Tongue (tissue), 2 donors: ENCODE results near the gene SFR1. TPM values are rescaled to one million over a fixed set of nuclear protein-coding genes. Genes with fewer than 3 reads are reported as not detected.
A peak's percentile ranks its signal among the peaks of the same experiment; 100 is the strongest.

Source experiments
- DNase-seq: peaks from one replicate; pipeline ENCODE4 v3.0.0-alpha.2; 2015
- total RNA-seq: library from RNA; depleted of rRNA; stranded (reverse); fragments of >200 nt; gene quantifications from one replicate; pipeline ENCODE4 v1.2.3, GENCODE V29; 2014

SFR1 gene
- total RNA-seq: 9.0 TPM

- peak; percentile 99 for DNase-seq
Measured at GRCh38 chr10:104121485-104122224, at the start of gene SFR1. Gene SFR1, plus strand, starts transcription at chr10:104122171. Its CDS starts 13 bp downstream, at chr10:104122184.

- no peak for DNase-seq
Measured at GRCh38 chr10:104072786-104073185, 49.2 kb upstream of the SFR1 start.

- DNase-seq: no peak
Measured at GRCh38 chr10:104074505-104074904, 47.5 kb upstream of the SFR1 start.

GRCh38 chr10:104076743-104077160, 45.2 kb upstream of the SFR1 start:
- peak; percentile 57 for DNase-seq

GRCh38 chr10:104077247-104077646, 44.7 kb upstream of the SFR1 start:
- no peak for DNase-seq

- no peak for DNase-seq
Measured at GRCh38 chr10:104077663-104078151, 44.3 kb upstream of the SFR1 start.

- no peak for DNase-seq
Measured at GRCh38 chr10:104080762-104081161, 41.2 kb upstream of the SFR1 start.

- DNase-seq: no peak
Measured at GRCh38 chr10:104081998-104082397, 40.0 kb upstream of the SFR1 start.

GRCh38 chr10:104084482-104085142, 37.4 kb upstream of the SFR1 start:
- DNase-seq: no peak

GRCh38 chr10:104085801-104086400, 36.1 kb upstream of the SFR1 start, which contains the start of gene COL17A1:
Gene COL17A1, minus strand, starts transcription at chr10:104085880. Its CDS starts 5,207 bp downstream, at chr10:104080673.
- DNase-seq: peak; percentile 32

GRCh38 chr10:104088239-104088638, 33.7 kb upstream of the SFR1 start:
- no peak for DNase-seq

GRCh38 chr10:104089621-104090020, 32.4 kb upstream of the SFR1 start:
- DNase-seq: no peak

GRCh38 chr10:104090611-104091010, 31.4 kb upstream of the SFR1 start:
- no peak for DNase-seq

GRCh38 chr10:104092749-104093148, 29.2 kb upstream of the SFR1 start:
- no peak for DNase-seq

GRCh38 chr10:104096692-104097091, 25.3 kb upstream of the SFR1 start:
- DNase-seq: no peak

GRCh38 chr10:104098358-104098925, 23.5 kb upstream of the SFR1 start:
- DNase-seq: no peak

GRCh38 chr10:104099269-104099668, 22.7 kb upstream of the SFR1 start:
- DNase-seq: no peak

- no peak for DNase-seq
Measured at GRCh38 chr10:104099941-104100340, 22.0 kb upstream of the SFR1 start.

GRCh38 chr10:104100795-104101194, 21.2 kb upstream of the SFR1 start:
- DNase-seq: no peak

GRCh38 chr10:104101902-104102301, 20.1 kb upstream of the SFR1 start:
- no peak for DNase-seq

- DNase-seq: no peak
Measured at GRCh38 chr10:104103956-104104355, 18.0 kb upstream of the SFR1 start.

- no peak for DNase-seq
Measured at GRCh38 chr10:104104418-104104817, 17.6 kb upstream of the SFR1 start.

- DNase-seq: no peak
Measured at GRCh38 chr10:104104926-104105325, 17.0 kb upstream of the SFR1 start.
